ENCODE results near the gene STON2. TPM values are rescaled to one million over a fixed set of nuclear protein-coding genes. Genes with fewer than 3 reads are reported as not detected.
"Not testable (repeated sequence)": the region's sequence is repeated elsewhere in the genome, so short reads cannot be mapped to it uniquely, and the experiment has no call there.

STON2 gene
- total RNA-seq, 1 experiment from 2014 or later, result not detected

- not testable (repeated sequence) for H3K4me2 ChIP-seq (ENCODE audit: low read depth, low read length, poor library complexity, severe bottlenecking); H3K4me1 ChIP-seq (ENCODE audit: low read length)
Measured at GRCh38 chr14:81429749-81430148, 29.6 kb upstream of the STON2 start.

GRCh38 chr14:81429028-81429427 lies 28.9 kb upstream of the STON2 start:
- Histone ChIP-seq H4K20me1 (ENCODE audit: insufficient read depth, low read depth, low read length) (no peaks in the 10 kb centered on the region), H3K4me3 (ENCODE audit: low read length) (no peak overlapping the region), H3K9ac (ENCODE audit: low read length) (no peak overlapping the region), H3K4me2 (ENCODE audit: low read depth, low read length, poor library complexity, severe bottlenecking) (no peak overlapping the region), H3K9me2 (replicated peaks; ENCODE audit: insufficient read depth, low read length) (no peaks in the 10 kb centered on the region), H3K79me2 (ENCODE audit: low read length) (no peaks in the 10 kb centered on the region), H3K36me3 (ENCODE audit: insufficient read depth, low read length) (no peaks in the 10 kb centered on the region), H3K27me3 (ENCODE audit: low read length) (no peaks in the 10 kb centered on the region), H3K4me1 (ENCODE audit: low read length) (no peaks in the 10 kb centered on the region), H3K9me3 (ENCODE audit: low read length) (no peaks in the 10 kb centered on the region), H2AFZ (ENCODE audit: low read length) (no peak overlapping the region), H3K27ac (ENCODE audit: low read length) (no peak overlapping the region)
- DNase-seq, result no peak

More at GRCh38 chr14:81429749-81430148, 29.6 kb upstream of the STON2 start:
- not testable (repeated sequence) for H3K36me3 ChIP-seq (ENCODE audit: insufficient read depth, low read length); H3K79me2 ChIP-seq (ENCODE audit: low read length); H3K4me3 ChIP-seq (ENCODE audit: low read length); H2AFZ ChIP-seq (ENCODE audit: low read length); H3K27ac ChIP-seq (ENCODE audit: low read length); H3K9ac ChIP-seq (ENCODE audit: low read length); DNase-seq; H3K27me3 ChIP-seq (ENCODE audit: low read length); H4K20me1 ChIP-seq (ENCODE audit: insufficient read depth, low read depth, low read length); H3K9me2 ChIP-seq (replicated peaks; ENCODE audit: insufficient read depth, low read length); H3K9me3 ChIP-seq (ENCODE audit: low read length)

GRCh38 chr14:81427348-81428058 lies 27.4 kb upstream of the STON2 start:
- Histone ChIP-seq H3K4me3 (ENCODE audit: low read length) (no peak overlapping the region), H3K4me2 (ENCODE audit: low read depth, low read length, poor library complexity, severe bottlenecking) (no peak overlapping the region), H4K20me1 (ENCODE audit: insufficient read depth, low read depth, low read length) (no peaks in the 10 kb centered on the region), H3K36me3 (ENCODE audit: insufficient read depth, low read length) (no peaks in the 10 kb centered on the region), H3K9ac (ENCODE audit: low read length) (no peak overlapping the region), H3K27me3 (ENCODE audit: low read length) (no peaks in the 10 kb centered on the region), H3K4me1 (ENCODE audit: low read length) (no peaks in the 10 kb centered on the region), H2AFZ (ENCODE audit: low read length) (no peak overlapping the region), H3K79me2 (ENCODE audit: low read length) (no peaks in the 10 kb centered on the region), H3K9me3 (ENCODE audit: low read length) (no peaks in the 10 kb centered on the region), H3K27ac (ENCODE audit: low read length) (no peak overlapping the region), H3K9me2 (replicated peaks; ENCODE audit: insufficient read depth, low read length) (no peaks in the 10 kb centered on the region)
- no peak for DNase-seq

GRCh38 chr14:81423504-81423903 lies 23.4 kb upstream of the STON2 start:
- DNase-seq, result no peak
- no peaks in the 10 kb centered on the region for H3K9me3 ChIP-seq (ENCODE audit: low read length)
- no peaks in the 10 kb centered on the region for H3K36me3 ChIP-seq (ENCODE audit: insufficient read depth, low read length)
- H4K20me1 ChIP-seq (ENCODE audit: insufficient read depth, low read depth, low read length), result no peaks in the 10 kb centered on the region
- H3K4me1 ChIP-seq (ENCODE audit: low read length), result no peaks in the 10 kb centered on the region
- H3K27ac ChIP-seq (ENCODE audit: low read length), result no peak overlapping the region
- no peaks in the 10 kb centered on the region; the same call in 1 of the 2 replicates for H3K27me3 ChIP-seq (ENCODE audit: low read length)
- no peak overlapping the region for H3K4me3 ChIP-seq (ENCODE audit: low read length)
- no peaks in the 10 kb centered on the region for H3K9me2 ChIP-seq (replicated peaks; ENCODE audit: insufficient read depth, low read length)
- no peaks in the 10 kb centered on the region for H3K79me2 ChIP-seq (ENCODE audit: low read length)
- no peak overlapping the region for H2AFZ ChIP-seq (ENCODE audit: low read length)
- no peak overlapping the region for H3K4me2 ChIP-seq (ENCODE audit: low read depth, low read length, poor library complexity, severe bottlenecking)
- no peak overlapping the region for H3K9ac ChIP-seq (ENCODE audit: low read length)

GRCh38 chr14:81418057-81418790 lies 18.1 kb upstream of the STON2 start:
- H3K27me3 ChIP-seq (ENCODE audit: low read length), result no peaks in the 10 kb centered on the region; the same call in 1 of the 2 replicates
- H3K79me2 ChIP-seq (ENCODE audit: low read length), result no peaks in the 10 kb centered on the region
- no peaks in the 10 kb centered on the region for H4K20me1 ChIP-seq (ENCODE audit: insufficient read depth, low read depth, low read length)
- H3K9ac ChIP-seq (ENCODE audit: low read length), result no peak overlapping the region
- no peak overlapping the region for H3K4me3 ChIP-seq (ENCODE audit: low read length)
- H3K4me1 ChIP-seq (ENCODE audit: low read length), result no peaks in the 10 kb centered on the region
- no peaks in the 10 kb centered on the region for H3K9me2 ChIP-seq (replicated peaks; ENCODE audit: insufficient read depth, low read length)
- no peaks in the 10 kb centered on the region for H3K9me3 ChIP-seq (ENCODE audit: low read length)
- DNase-seq, result no peak
- no peak overlapping the region for H3K27ac ChIP-seq (ENCODE audit: low read length)
- H2AFZ ChIP-seq (ENCODE audit: low read length), result no peak overlapping the region
- H3K36me3 ChIP-seq (ENCODE audit: insufficient read depth, low read length), result no peaks in the 10 kb centered on the region
- H3K4me2 ChIP-seq (ENCODE audit: low read depth, low read length, poor library complexity, severe bottlenecking), result no peak overlapping the region

- no peak overlapping the region for H3K4me3 ChIP-seq (ENCODE audit: low read length)
- no peak overlapping the region for H2AFZ ChIP-seq (ENCODE audit: low read length)
- H3K4me1 ChIP-seq (ENCODE audit: low read length), result no peaks in the 10 kb centered on the region
- H3K9me3 ChIP-seq (ENCODE audit: low read length), result no peaks in the 10 kb centered on the region
- no peaks in the 10 kb centered on the region for H3K9me2 ChIP-seq (replicated peaks; ENCODE audit: insufficient read depth, low read length)
- no peak for DNase-seq
- no peak overlapping the region for H3K27ac ChIP-seq (ENCODE audit: low read length)
- no peaks in the 10 kb centered on the region for H4K20me1 ChIP-seq (ENCODE audit: insufficient read depth, low read depth, low read length)
- H3K4me2 ChIP-seq (ENCODE audit: low read depth, low read length, poor library complexity, severe bottlenecking), result no peak overlapping the region
- no peaks in the 10 kb centered on the region for H3K79me2 ChIP-seq (ENCODE audit: low read length)
- no peaks in the 10 kb centered on the region; the same call in 1 of the 2 replicates for H3K27me3 ChIP-seq (ENCODE audit: low read length)
- H3K36me3 ChIP-seq (ENCODE audit: insufficient read depth, low read length), result no peaks in the 10 kb centered on the region
- no peak overlapping the region for H3K9ac ChIP-seq (ENCODE audit: low read length)
Measured at GRCh38 chr14:81416981-81417380, 16.9 kb upstream of the STON2 start.

GRCh38 chr14:81416194-81416952 lies 16.2 kb upstream of the STON2 start:
- Histone ChIP-seq H3K9me2 (replicated peaks; ENCODE audit: insufficient read depth, low read length) (no peaks in the 10 kb centered on the region), H3K36me3 (ENCODE audit: insufficient read depth, low read length) (no peaks in the 10 kb centered on the region), H3K27me3 (ENCODE audit: low read length) (no peaks in the 10 kb centered on the region; the same call in 1 of the 2 replicates), H3K9ac (ENCODE audit: low read length) (no peak overlapping the region), H3K27ac (ENCODE audit: low read length) (no peak overlapping the region), H4K20me1 (ENCODE audit: insufficient read depth, low read depth, low read length) (no peaks in the 10 kb centered on the region), H3K4me2 (ENCODE audit: low read depth, low read length, poor library complexity, severe bottlenecking) (no peak overlapping the region), H3K4me1 (ENCODE audit: low read length) (no peaks in the 10 kb centered on the region), H3K9me3 (ENCODE audit: low read length) (no peaks in the 10 kb centered on the region), H2AFZ (ENCODE audit: low read length) (no peak overlapping the region), H3K4me3 (ENCODE audit: low read length) (no peak overlapping the region), H3K79me2 (ENCODE audit: low read length) (no peaks in the 10 kb centered on the region)
- DNase-seq, result no peak

GRCh38 chr14:81415781-81416180 lies 15.7 kb upstream of the STON2 start:
- no peaks in the 10 kb centered on the region for H4K20me1 ChIP-seq (ENCODE audit: insufficient read depth, low read depth, low read length)
- no peak overlapping the region for H3K9ac ChIP-seq (ENCODE audit: low read length)
- no peaks in the 10 kb centered on the region for H3K36me3 ChIP-seq (ENCODE audit: insufficient read depth, low read length)
- no peak overlapping the region for H3K4me2 ChIP-seq (ENCODE audit: low read depth, low read length, poor library complexity, severe bottlenecking)
- no peak for DNase-seq
- no peak overlapping the region for H3K27ac ChIP-seq (ENCODE audit: low read length)
- no peaks in the 10 kb centered on the region for H3K9me2 ChIP-seq (replicated peaks; ENCODE audit: insufficient read depth, low read length)
- no peaks in the 10 kb centered on the region for H3K9me3 ChIP-seq (ENCODE audit: low read length)
- H3K79me2 ChIP-seq (ENCODE audit: low read length), result no peaks in the 10 kb centered on the region
- H2AFZ ChIP-seq (ENCODE audit: low read length), result no peak overlapping the region
- no peaks in the 10 kb centered on the region; the same call in 1 of the 2 replicates for H3K27me3 ChIP-seq (ENCODE audit: low read length)
- no peak overlapping the region for H3K4me3 ChIP-seq (ENCODE audit: low read length)
- H3K4me1 ChIP-seq (ENCODE audit: low read length), result no peaks in the 10 kb centered on the region

Measured in Karpas-422 (cell line).